ENCODE data around the gene IQSEC3.

- TF ChIP-seq, protein P1, sequence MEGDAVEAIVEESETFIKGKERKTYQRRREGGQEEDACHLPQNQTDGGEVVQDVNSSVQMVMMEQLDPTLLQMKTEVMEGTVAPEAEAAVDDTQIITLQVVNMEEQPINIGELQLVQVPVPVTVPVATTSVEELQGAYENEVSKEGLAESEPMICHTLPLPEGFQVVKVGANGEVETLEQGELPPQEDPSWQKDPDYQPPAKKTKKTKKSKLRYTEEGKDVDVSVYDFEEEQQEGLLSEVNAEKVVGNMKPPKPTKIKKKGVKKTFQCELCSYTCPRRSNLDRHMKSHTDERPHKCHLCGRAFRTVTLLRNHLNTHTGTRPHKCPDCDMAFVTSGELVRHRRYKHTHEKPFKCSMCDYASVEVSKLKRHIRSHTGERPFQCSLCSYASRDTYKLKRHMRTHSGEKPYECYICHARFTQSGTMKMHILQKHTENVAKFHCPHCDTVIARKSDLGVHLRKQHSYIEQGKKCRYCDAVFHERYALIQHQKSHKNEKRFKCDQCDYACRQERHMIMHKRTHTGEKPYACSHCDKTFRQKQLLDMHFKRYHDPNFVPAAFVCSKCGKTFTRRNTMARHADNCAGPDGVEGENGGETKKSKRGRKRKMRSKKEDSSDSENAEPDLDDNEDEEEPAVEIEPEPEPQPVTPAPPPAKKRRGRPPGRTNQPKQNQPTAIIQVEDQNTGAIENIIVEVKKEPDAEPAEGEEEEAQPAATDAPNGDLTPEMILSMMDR (conservative IDR thresholded peaks at IDR 0.05; ENCODE audit: low read length) = no peak
- TF ChIP-seq EZH2phosphoT487 (IDR thresholded peaks at IDR 0.05; ENCODE audit: borderline replicate concordance) = no peak
Observed at GRCh38 chr12:215116-215515, 148.5 kb downstream of the IQSEC3 start.

Measured in Loucy (cell line).